ENCODE data around the gene NOXA1.
"Not testable (repeated sequence)": the region's sequence is repeated elsewhere in the genome, so short reads cannot be mapped to it uniquely, and the experiment has no call there.

NOXA1 gene, protein sequence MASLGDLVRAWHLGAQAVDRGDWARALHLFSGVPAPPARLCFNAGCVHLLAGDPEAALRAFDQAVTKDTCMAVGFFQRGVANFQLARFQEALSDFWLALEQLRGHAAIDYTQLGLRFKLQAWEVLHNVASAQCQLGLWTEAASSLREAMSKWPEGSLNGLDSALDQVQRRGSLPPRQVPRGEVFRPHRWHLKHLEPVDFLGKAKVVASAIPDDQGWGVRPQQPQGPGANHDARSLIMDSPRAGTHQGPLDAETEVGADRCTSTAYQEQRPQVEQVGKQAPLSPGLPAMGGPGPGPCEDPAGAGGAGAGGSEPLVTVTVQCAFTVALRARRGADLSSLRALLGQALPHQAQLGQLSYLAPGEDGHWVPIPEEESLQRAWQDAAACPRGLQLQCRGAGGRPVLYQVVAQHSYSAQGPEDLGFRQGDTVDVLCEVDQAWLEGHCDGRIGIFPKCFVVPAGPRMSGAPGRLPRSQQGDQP

DNA sequence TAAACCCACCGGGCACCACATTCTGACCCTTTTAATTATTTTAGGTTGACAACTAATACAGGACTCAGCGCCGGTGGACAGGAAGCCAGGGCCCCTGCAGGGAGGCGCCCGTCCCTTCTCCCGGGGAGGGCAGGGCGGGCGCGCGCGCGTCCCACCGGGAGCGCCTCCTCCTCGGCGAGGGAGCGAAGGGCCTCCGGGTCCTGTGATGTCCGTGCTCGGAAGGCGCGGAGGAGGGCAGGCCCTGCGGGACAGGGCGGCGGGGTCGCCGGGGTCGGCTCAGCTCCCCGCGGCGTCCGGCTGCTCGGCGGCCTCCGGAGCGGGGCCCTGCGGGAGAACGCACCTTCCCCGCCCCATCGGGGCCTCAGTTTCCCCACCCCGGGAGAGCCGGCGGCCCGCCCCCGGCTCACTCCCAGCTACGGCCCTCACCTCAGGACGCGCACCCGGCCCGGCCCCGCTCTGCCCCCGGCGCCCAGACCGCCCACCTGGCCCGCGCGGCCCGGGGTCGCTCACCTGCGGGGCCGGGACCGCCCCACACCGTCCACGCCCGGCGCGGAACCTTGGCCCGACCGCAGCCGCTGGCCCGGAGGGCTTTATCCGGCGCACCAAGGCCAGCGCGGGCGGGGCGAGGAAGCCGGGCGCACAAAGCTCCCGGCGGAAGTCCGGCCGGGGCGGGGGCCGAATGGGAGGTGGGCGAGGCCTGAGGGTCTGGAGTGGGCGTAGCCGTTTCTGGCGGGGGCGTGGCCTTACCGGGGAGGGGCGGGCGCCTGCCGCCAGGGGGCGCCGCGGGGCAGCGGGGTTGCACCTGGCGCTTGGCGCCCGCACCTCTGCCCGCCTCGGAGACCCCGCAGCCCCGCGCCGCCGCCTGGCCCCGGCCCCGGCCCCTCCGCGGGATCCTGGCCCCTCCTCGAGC lies at the start of gene NOXA1, which contains the start of gene EXD3:
TSS of gene NOXA1 (plus strand) at position 790 of the 910 bp plus-strand sequence. CDS start 137 bp downstream, outside the sequence.
TSS of gene EXD3 (minus strand) at position 559 of the 910 bp plus-strand sequence. CDS start 27,805 bp downstream, outside the sequence.
- Histone ChIP-seq H3K4me3 (ENCODE audit: low read depth, low read length) (peak within 1 kb of the TSS; percentile 85), H3K36me3 (ENCODE audit: control insufficient read depth, insufficient read depth, low read length) (no peaks in the 10 kb centered on the region), H3K27me3 (ENCODE audit: control insufficient read depth, insufficient read depth, low read length) (peaks cover 15% of the 10 kb centered on the region; the same call in 1 of the 2 replicates), H3K27ac (ENCODE audit: low read depth, low read length) (no peak within 1 kb of the TSS), H3K9me3 (ENCODE audit: control insufficient read depth, insufficient read depth, low read length) (no peaks in the 10 kb centered on the region), H3K9ac (ENCODE audit: low read depth, low read length) (peak within 1 kb of the TSS; percentile 34; the same call in 1 of the 2 replicates), H3K4me1 (ENCODE audit: control insufficient read depth, insufficient read depth, low read length) (no peaks in the 10 kb centered on the region)

DNA sequence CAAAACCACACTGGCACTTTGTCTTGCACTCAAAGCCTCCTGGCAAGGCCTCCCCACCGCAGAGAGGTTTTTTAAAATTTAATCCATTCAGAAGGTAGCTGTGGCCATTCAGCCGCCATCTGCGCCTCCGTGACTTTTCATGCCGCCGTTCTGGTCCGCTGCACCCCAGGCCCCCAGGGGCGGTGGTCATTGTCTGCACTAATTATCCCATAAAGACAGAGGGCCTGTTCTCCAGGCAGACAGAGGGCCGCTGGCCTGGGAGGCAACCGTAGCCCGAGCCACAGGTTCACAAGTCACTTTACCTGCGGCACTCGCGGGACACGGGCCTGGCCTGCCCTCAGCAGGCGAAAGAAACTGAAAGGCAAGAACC lies 49.6 kb upstream of the NOXA1 start:
- Histone ChIP-seq H3K27ac (ENCODE audit: low read depth, low read length) (no peak overlapping the region), H3K4me1 (ENCODE audit: control insufficient read depth, insufficient read depth, low read length) (no peaks in the 10 kb centered on the region), H3K27me3 (ENCODE audit: control insufficient read depth, insufficient read depth, low read length) (peaks cover 8% of the 10 kb centered on the region), H3K36me3 (ENCODE audit: control insufficient read depth, insufficient read depth, low read length) (no peaks in the 10 kb centered on the region), H3K9ac (ENCODE audit: low read depth, low read length) (no peak overlapping the region), H3K4me3 (ENCODE audit: low read depth, low read length) (no peak overlapping the region), H3K9me3 (ENCODE audit: control insufficient read depth, insufficient read depth, low read length) (no peaks in the 10 kb centered on the region)

DNA sequence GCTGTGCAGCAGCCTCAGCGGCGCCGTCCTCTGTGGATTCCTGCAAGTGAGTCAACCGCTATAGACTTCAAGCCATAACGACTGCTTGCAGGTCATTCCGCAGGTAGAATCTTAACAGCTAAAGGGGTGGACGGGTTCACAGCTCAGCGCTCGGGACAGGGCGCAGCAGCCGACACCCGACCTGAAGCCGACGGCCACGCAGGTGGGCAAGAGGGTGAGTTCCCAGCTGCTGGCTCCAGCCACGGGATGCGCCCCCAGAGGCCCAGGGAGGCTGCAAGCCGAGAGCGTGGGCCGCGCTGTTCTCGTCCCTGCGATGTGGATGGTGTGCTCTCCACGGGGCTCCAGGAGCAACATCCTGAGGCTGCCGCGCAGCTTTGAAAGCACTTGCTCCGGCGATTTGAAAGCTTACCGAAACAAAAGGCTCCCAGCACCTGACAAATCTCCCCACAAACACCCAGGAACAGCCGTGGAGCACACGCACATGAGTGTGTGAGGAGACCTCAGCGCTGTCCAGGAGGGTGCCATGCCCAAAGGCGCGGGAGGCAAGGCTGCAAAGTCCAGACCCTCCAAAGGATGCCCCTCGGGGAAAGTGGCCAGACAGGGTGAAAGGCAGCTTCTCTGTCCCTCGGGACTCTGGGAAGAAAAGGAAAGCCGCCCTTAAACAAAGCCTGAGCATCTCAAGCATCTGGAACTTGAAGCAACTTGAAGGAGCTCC lies 48.9 kb upstream of the NOXA1 start:
- no peak overlapping the region for H3K27ac ChIP-seq (ENCODE audit: low read depth, low read length)
- H3K9ac ChIP-seq (ENCODE audit: low read depth, low read length) = no peak overlapping the region
- H3K9me3 ChIP-seq (ENCODE audit: control insufficient read depth, insufficient read depth, low read length) = no peaks in the 10 kb centered on the region
- H3K4me1 ChIP-seq (ENCODE audit: control insufficient read depth, insufficient read depth, low read length) = no peaks in the 10 kb centered on the region
- H3K4me3 ChIP-seq (ENCODE audit: low read depth, low read length) = no peak overlapping the region
- no peaks in the 10 kb centered on the region for H3K36me3 ChIP-seq (ENCODE audit: control insufficient read depth, insufficient read depth, low read length)
- H3K27me3 ChIP-seq (ENCODE audit: control insufficient read depth, insufficient read depth, low read length) = peaks cover 8% of the 10 kb centered on the region

DNA sequence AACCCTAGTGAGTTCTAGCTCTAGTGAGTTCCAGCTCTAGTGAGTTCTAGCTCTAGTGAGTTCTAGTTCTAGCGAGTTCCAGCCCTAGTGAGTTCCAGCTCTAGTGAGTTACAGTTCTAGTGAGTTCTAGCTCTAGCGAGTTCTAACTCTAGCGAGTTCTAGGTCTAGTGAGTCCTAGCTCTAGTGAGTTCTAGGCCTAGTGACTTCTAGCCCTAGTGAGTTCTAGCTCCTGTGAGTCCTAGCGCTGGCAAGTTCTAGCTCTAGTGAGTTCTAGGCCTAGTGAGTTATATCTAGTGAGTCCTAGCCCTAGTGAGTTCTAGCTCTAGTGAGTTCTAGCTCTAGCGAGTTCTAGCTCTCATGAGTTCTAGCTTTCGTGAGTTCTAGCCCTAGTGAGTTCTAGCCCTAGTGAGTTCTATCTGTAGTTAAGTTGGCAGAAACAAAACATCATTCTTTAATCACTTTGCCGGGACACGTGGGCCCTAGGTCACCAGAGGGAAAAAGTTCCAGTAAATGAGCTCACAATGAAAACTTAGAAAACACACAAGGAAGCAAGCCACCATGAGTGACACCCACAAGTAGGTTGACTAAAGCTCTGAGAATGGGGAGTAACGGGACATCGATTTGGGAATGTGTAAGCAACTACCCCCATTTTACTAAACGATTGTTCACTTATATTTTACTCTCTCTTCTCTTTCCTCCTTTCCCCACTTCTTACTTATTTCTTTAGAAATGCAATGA lies 47.7 kb upstream of the NOXA1 start:
- Histone ChIP-seq H3K27ac (ENCODE audit: low read depth, low read length) (no peak overlapping the region), H3K36me3 (ENCODE audit: control insufficient read depth, insufficient read depth, low read length) (no peaks in the 10 kb centered on the region), H3K4me3 (ENCODE audit: low read depth, low read length) (no peak overlapping the region), H3K9ac (ENCODE audit: low read depth, low read length) (no peak overlapping the region), H3K9me3 (ENCODE audit: control insufficient read depth, insufficient read depth, low read length) (no peaks in the 10 kb centered on the region), H3K4me1 (ENCODE audit: control insufficient read depth, insufficient read depth, low read length) (no peaks in the 10 kb centered on the region), H3K27me3 (ENCODE audit: control insufficient read depth, insufficient read depth, low read length) (peaks cover 8% of the 10 kb centered on the region)

DNA sequence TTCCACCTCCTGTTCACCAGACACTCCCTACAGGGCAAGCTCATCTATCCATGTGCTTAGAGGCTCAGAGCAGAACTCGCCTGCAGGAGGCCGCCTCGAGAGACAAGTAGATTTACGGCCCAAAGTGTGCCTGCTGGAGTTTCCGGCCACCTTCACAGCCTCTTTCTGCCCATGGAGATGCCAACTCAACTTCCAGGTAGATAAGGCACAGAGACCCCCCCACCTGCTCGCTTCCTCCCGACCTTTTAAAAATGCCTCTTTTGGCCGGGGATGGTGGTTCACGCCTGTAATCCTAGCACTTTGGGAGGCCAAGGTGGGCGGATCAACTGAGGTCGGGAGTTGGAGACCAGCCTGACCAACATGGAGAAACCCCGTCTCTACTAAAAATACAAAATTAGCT lies 46.8 kb upstream of the NOXA1 start:
- H3K4me3 ChIP-seq (ENCODE audit: low read depth, low read length) = no peak overlapping the region
- H3K27me3 ChIP-seq (ENCODE audit: control insufficient read depth, insufficient read depth, low read length) = peaks cover 8% of the 10 kb centered on the region

DNA sequence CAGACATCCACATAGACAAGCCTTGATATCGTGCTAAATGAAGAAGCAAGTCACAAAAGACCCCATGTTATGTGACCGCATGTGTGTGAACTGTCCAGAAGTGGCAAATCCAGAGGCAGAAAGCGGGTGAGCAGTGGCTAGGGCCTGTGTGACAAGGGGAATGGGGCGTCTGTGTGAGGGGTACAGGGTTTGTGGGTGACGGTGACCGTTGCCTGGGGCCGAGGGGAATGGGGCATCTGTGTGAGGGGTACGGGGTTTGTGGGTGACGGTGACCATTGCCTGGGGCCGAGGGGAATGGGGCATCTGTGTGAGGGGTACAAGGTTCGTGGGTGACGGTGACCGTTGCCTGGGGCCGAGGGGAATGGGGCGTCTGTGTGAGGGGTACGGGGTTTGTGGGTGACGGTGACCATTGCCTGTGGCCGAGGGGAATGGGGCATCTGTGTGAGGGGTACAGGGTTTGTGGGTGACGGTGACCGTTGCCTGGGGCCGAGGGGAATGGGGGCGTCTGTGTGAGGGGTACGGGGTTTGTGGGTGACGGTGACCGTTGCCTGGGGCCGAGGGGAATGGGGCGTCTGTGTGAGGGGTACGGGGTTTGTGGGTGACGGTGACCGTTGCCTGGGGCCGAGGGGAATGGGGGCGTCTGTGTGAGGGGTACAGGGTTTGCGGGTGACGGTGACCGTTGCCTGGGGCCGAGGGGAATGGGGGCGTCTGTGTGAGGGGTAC lies 44.3 kb upstream of the NOXA1 start:
- not testable (repeated sequence) for H3K36me3 ChIP-seq (ENCODE audit: control insufficient read depth, insufficient read depth, low read length); H3K27me3 ChIP-seq (ENCODE audit: control insufficient read depth, insufficient read depth, low read length); H3K9me3 ChIP-seq (ENCODE audit: control insufficient read depth, insufficient read depth, low read length); H3K27ac ChIP-seq (ENCODE audit: low read depth, low read length); H3K4me3 ChIP-seq (ENCODE audit: low read depth, low read length); H3K9ac ChIP-seq (ENCODE audit: low read depth, low read length); H3K4me1 ChIP-seq (ENCODE audit: control insufficient read depth, insufficient read depth, low read length)

More for the DNA sequence above, 46.8 kb upstream of the NOXA1 start:
- Histone ChIP-seq H3K36me3 (ENCODE audit: control insufficient read depth, insufficient read depth, low read length) (no peaks in the 10 kb centered on the region), H3K27ac (ENCODE audit: low read depth, low read length) (no peak overlapping the region), H3K9me3 (ENCODE audit: control insufficient read depth, insufficient read depth, low read length) (no peaks in the 10 kb centered on the region), H3K4me1 (ENCODE audit: control insufficient read depth, insufficient read depth, low read length) (no peaks in the 10 kb centered on the region), H3K9ac (ENCODE audit: low read depth, low read length) (no peak overlapping the region)

DNA sequence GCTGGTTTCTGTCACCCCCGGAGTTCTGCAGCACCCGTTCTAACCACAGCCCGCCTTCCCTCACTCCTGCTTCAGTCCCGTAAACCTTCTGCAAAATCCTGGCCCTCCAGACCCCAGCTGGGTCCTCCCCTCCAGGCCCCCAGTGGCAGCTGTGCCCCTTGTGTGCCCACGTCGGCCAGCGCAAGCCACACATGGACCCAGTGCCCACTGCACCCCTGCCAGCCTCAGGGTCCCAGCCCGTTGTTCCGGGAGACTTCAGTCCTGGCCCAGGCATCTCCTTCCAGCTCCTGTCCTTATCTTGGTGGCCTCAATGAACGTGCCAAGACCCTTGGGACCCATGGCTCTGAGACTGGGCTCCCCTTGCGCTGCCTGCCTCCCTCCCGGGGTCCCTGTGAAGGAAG lies 43.4 kb upstream of the NOXA1 start:
- Histone ChIP-seq H3K9me3 (ENCODE audit: control insufficient read depth, insufficient read depth, low read length) (no peaks in the 10 kb centered on the region), H3K27me3 (ENCODE audit: control insufficient read depth, insufficient read depth, low read length) (peaks cover 8% of the 10 kb centered on the region), H3K4me3 (ENCODE audit: low read depth, low read length) (no peak overlapping the region), H3K27ac (ENCODE audit: low read depth, low read length) (no peak overlapping the region), H3K36me3 (ENCODE audit: control insufficient read depth, insufficient read depth, low read length) (no peaks in the 10 kb centered on the region), H3K9ac (ENCODE audit: low read depth, low read length) (no peak overlapping the region), H3K4me1 (ENCODE audit: control insufficient read depth, insufficient read depth, low read length) (no peaks in the 10 kb centered on the region)

DNA sequence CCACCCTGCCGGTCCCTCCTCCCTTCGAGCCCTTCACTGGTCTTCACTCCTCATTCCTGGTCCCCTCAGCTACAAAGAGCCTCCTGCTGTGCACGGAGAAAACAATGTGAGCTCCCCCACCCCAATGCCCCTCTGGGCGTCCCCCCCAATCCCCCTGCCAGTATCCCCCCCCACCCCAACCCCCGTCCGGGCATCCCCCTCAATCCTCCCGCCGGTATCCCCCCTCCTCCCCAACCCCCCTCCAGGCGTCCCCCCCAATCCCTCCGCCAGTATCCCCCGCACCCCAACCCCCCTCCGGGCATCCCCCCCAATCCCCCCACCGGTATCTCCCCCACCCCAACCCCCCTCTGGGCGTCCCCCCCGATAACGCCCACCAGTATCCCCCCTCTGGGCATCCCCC lies 43.0 kb upstream of the NOXA1 start:
- Histone ChIP-seq H3K27me3 (ENCODE audit: control insufficient read depth, insufficient read depth, low read length) (peaks cover 8% of the 10 kb centered on the region), H3K27ac (ENCODE audit: low read depth, low read length) (no peak overlapping the region), H3K4me3 (ENCODE audit: low read depth, low read length) (no peak overlapping the region), H3K4me1 (ENCODE audit: control insufficient read depth, insufficient read depth, low read length) (no peaks in the 10 kb centered on the region), H3K36me3 (ENCODE audit: control insufficient read depth, insufficient read depth, low read length) (no peaks in the 10 kb centered on the region), H3K9ac (ENCODE audit: low read depth, low read length) (no peak overlapping the region), H3K9me3 (ENCODE audit: control insufficient read depth, insufficient read depth, low read length) (no peaks in the 10 kb centered on the region)

DNA sequence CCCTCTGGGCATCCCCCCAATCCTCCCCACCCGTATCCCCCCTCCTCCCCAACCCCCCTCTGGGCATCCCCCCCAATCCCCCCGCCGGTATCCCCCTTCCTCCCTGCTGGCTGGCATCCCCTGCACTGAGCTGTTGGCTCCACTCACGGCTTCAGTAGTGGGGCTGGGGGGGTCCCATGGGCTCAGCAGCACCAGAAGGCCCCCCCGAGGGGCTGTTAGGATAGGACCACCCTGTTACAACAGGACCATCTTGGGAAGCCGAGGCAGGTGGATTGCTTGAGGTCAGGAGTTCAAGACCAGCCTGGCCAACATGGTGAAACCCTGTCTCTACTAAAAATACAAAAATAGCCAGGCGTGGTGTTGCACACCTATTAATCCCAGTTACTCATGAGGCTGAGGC lies 42.6 kb upstream of the NOXA1 start:
- H3K36me3 ChIP-seq (ENCODE audit: control insufficient read depth, insufficient read depth, low read length) = no peaks in the 10 kb centered on the region
- no peak overlapping the region for H3K9ac ChIP-seq (ENCODE audit: low read depth, low read length)
- no peaks in the 10 kb centered on the region for H3K9me3 ChIP-seq (ENCODE audit: control insufficient read depth, insufficient read depth, low read length)
- H3K27me3 ChIP-seq (ENCODE audit: control insufficient read depth, insufficient read depth, low read length) = peaks cover 8% of the 10 kb centered on the region
- H3K4me3 ChIP-seq (ENCODE audit: low read depth, low read length) = no peak overlapping the region
- H3K4me1 ChIP-seq (ENCODE audit: control insufficient read depth, insufficient read depth, low read length) = no peaks in the 10 kb centered on the region
- no peak overlapping the region for H3K27ac ChIP-seq (ENCODE audit: low read depth, low read length)
